ENCODE results near the gene MYOF. TPM values are rescaled to one million over a fixed set of nuclear protein-coding genes. Genes with fewer than 3 reads are reported as not detected.
"Not testable (repeated sequence)": the region's sequence is repeated elsewhere in the genome, so short reads cannot be mapped to it uniquely, and the experiment has no call there.

MYOF gene
- total RNA-seq, 4 donors from 2014 or later, result 77.8 to 174 (median 116) TPM

DNA sequence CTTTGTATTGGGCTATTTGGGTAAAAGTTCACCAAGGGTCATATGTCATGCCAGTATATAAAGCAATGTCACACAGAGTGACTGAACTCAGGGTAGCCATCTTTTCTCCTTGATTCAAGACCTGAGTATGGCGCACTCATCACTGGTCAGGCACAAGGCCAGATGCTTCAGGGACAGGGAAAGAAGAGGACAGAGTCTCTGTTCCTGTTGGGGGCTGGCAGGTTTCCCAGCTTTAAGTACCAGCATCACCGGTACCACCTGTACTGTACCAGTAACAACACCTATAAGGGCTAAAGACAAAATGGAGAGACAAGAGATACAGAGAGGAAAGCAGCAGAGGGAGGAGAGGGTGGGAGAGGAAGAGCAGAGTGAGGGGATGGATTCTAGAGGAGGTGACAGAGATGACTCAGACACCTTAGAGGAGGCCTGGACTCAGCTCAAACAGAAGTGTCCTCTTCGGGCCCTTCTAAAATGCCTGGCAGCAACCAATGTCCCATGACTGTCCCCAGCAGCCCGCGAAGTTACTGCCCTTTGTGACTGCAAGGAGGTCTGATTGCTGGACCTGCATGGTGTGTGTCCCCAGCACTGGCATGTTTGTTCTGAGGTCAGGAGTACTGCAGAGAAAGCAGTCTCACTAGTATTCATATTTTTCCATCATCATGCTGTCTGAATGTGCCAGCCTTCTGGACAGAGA lies 191.3 kb downstream of the MYOF start:
- WGBS, result 75% methylated on average over 5 of the region's 5 CpGs
- no peak for DNase-seq (ENCODE audit: low spot score in 2 of 2)
- H3K27ac ChIP-seq, result no peak overlapping the region

GRCh38 chr10:93288679-93289634 lies 193.2 kb downstream of the MYOF start:
- Histone ChIP-seq H3K4me1 (no peaks in the 10 kb centered on the region), H3K27me3 (no peaks in the 10 kb centered on the region), H3K27ac (no peak overlapping the region), H3K4me3 (no peak overlapping the region), H3K36me3 (no peaks in the 10 kb centered on the region), H3K9me3 (no peaks in the 10 kb centered on the region)
- DNase-seq (ENCODE audit: low spot score in 2 of 2), result peak in 1 of 2 donors; percentile 74
- 54% methylated on average over 20 of the region's 20 CpGs for WGBS
- no peak for TF ChIP-seq EP300 (IDR thresholded peaks at IDR 0.05)
- no peak for TF ChIP-seq POLR2AphosphoS5 (IDR thresholded peaks at IDR 0.05)
- TF ChIP-seq CTCF (IDR thresholded peaks at IDR 0.05), result peak; percentile 57 to 69
- TF ChIP-seq POLR2A (IDR thresholded peaks at IDR 0.05), result no peak

More for the DNA sequence above, 191.3 kb downstream of the MYOF start:
- no peaks in the 10 kb centered on the region for H3K4me1 ChIP-seq
- H3K36me3 ChIP-seq, result no peaks in the 10 kb centered on the region
- TF ChIP-seq POLR2AphosphoS5 (IDR thresholded peaks at IDR 0.05) (no peak), CTCF (IDR thresholded peaks at IDR 0.05) (no peak), EP300 (IDR thresholded peaks at IDR 0.05) (no peak), POLR2A (IDR thresholded peaks at IDR 0.05) (no peak)
- no peak overlapping the region for H3K4me3 ChIP-seq
- no peaks in the 10 kb centered on the region for H3K9me3 ChIP-seq
- H3K27me3 ChIP-seq, result no peaks in the 10 kb centered on the region

- Histone ChIP-seq H3K9me3 (no peaks in the 10 kb centered on the region), H3K4me1 (no peaks in the 10 kb centered on the region), H3K4me3 (no peak overlapping the region), H3K27me3 (no peaks in the 10 kb centered on the region), H3K27ac (no peak overlapping the region), H3K36me3 (no peaks in the 10 kb centered on the region)
- no peak for TF ChIP-seq POLR2A (IDR thresholded peaks at IDR 0.05)
- no peak for TF ChIP-seq POLR2AphosphoS5 (IDR thresholded peaks at IDR 0.05)
- no peak for TF ChIP-seq EP300 (IDR thresholded peaks at IDR 0.05)
- no peak for DNase-seq (ENCODE audit: low spot score in 2 of 2)
- 81% methylated on average over 1 of the region's 1 CpG for WGBS
Observed at GRCh38 chr10:93287775-93288174, 194.4 kb downstream of the MYOF start.

DNA sequence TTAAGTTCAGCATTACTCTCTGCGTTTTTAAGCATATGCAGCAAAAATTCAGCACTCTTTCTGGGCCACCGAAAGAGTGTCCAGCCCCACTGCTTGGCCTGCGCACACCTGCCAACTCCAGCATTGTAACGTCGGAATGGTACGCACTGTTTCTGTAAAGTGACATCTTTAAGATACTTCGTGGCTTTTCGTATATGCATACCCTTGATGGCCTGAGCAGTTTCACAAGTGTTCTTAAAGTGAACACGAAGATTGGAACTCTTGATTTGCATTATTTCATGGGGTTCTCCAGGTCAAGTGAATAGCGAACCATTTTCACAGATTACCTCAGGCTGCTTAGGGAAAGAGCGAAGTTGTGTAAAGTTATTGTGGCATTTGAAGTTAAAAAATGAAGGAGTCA lies 197.9 kb downstream of the MYOF start:
- WGBS, result 90% methylated on average over 6 of the region's 11 CpGs
- H3K9me3 ChIP-seq; H3K4me3 ChIP-seq; H3K4me1 ChIP-seq; H3K27ac ChIP-seq; H3K27me3 ChIP-seq; H3K36me3 ChIP-seq; DNase-seq (ENCODE audit: low spot score in 2 of 2): not testable (repeated sequence)

DNA sequence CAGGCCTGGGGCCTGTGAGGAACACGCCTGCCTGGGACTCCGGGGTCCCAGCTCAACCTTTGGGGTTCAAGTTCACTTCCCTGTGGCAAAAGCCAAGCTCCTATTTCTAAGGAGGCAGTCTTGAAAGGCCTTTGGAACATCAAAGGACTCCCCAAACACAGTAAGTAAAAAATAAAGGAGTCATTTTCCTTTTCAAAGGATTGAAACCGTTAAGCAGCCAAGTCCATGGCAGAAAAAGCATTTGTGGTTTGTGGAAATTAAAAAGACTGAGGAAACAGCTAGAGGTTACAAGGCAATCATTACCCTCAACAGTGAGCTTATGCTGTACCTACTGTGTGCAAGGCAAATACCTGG lies 200.8 kb downstream of the MYOF start:
- H3K36me3 ChIP-seq, result no peaks in the 10 kb centered on the region
- DNase-seq (ENCODE audit: low spot score in 2 of 2), result no peak
- no peaks in the 10 kb centered on the region for H3K9me3 ChIP-seq
- no peak overlapping the region for H3K4me3 ChIP-seq
- WGBS, result 78% methylated on average over 3 of the region's 3 CpGs
- TF ChIP-seq EP300 (IDR thresholded peaks at IDR 0.05) (no peak), POLR2A (IDR thresholded peaks at IDR 0.05) (no peak), POLR2AphosphoS5 (IDR thresholded peaks at IDR 0.05) (no peak), CTCF (IDR thresholded peaks at IDR 0.05) (no peak)
- H3K4me1 ChIP-seq, result no peaks in the 10 kb centered on the region
- H3K27ac ChIP-seq, result no peak overlapping the region
- H3K27me3 ChIP-seq, result no peaks in the 10 kb centered on the region

DNA sequence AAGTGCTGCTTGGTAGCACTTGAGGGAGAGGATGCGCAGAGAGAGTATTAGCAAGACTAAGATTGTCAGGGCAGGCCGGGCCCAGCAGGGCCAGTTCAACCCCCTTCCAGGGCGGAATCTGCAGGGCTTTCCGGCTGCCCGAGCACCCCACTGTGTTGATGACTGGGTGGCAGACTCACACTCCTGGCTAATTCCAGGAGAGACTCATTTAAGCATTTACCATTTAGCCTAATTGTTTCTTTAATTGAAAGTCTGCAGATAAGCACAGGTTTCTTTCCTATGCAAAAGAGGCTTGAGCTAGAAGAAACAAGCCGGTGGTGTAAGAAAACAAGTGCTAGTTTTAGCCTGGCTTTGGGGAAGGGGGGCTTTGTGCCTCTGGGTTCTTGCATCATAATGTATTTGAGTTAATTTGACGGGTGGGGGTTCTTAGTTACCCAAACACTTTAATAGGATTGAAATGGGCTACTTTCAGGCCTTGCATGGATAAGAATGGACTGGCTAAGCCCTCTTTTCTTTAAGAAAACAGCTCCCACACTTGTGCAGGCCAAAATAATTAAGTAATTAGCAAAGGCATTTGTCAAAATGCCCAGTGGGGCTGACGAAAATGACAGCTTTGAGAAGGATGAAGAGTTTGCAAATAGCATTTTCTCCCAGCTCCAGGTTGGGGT lies 201.3 kb downstream of the MYOF start:
- Histone ChIP-seq H3K4me3 (no peak overlapping the region), H3K36me3 (no peaks in the 10 kb centered on the region), H3K9me3 (no peaks in the 10 kb centered on the region), H3K27me3 (no peaks in the 10 kb centered on the region), H3K27ac (no peak overlapping the region), H3K4me1 (no peaks in the 10 kb centered on the region)
- no peak for TF ChIP-seq EP300 (IDR thresholded peaks at IDR 0.05)
- TF ChIP-seq CTCF (IDR thresholded peaks at IDR 0.05), result no peak
- no peak for TF ChIP-seq POLR2A (IDR thresholded peaks at IDR 0.05)
- 58% methylated on average over 7 of the region's 8 CpGs for WGBS
- DNase-seq (ENCODE audit: low spot score in 2 of 2), result no peak

All from suprapubic skin (tissue), 4 donors.